Stimulated activated CD4-positive, alpha-beta T cell treated with anti-CD3 and anti-CD28 coated beads, Interleukin-12 subunit alpha, Interleukin-12 subunit beta, amount 100 ng/mL, for 4 hours (primary cell): Measurements from ENCODE around the gene ABCB8.
A peak's percentile ranks its signal among the peaks of the same experiment; 100 is the strongest.
"Not testable (repeated sequence)": the region's sequence is repeated elsewhere in the genome, so short reads cannot be mapped to it uniquely, and the experiment has no call there.

ENCODE experiments used
- DNase-seq: peaks from one replicate; pipeline ENCODE4 v3.0.0-alpha.2; 2020

ABCB8 gene

GRCh38 chr7:151038951-151039849 is 10.9 kb downstream of the ABCB8 start:
- DNase-seq: peak; percentile 61

DNA sequence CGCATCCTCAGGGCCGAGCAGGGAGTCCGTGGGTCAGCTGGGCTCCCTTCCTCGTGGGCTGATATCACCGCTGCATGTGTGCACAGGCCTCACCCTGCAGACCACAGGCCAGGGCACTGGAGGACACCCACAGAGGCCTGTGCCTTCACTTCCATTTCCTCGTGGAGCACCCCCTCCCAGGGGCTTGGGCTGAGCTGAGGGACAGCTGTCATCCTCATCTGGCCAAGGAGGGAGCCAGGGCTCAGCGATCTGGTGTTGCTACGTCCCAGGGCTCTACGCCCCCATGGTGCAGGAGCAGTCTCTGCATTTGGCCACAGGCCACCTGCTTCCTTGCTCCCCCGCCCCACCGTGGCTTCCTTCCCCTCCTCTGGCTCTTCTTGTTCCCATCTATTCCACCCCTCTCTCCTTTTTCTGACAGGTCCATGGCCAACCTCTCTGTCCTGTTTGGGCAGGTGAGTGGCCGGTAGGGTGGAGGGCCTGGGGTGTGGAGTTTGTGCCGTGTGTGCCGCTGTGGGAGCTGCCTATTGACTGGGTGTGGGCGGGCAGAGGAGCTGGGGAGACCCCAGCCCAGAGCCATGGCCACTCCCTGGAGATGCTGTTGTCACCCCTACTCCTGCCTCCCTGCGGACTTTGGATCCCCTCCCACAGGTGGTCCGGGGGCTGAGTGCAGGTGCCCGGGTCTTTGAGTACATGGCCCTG is 11.7 kb downstream of the ABCB8 start:
- no peak for DNase-seq

- no peak for DNase-seq
These were observed 12.5 kb downstream of the ABCB8 start for GRCh38 chr7:151040616-151041375.

GRCh38 chr7:151043449-151043848 is 15.2 kb downstream of the ABCB8 start:
- DNase-seq: not testable (repeated sequence)

GRCh38 chr7:151043959-151044358 is 15.7 kb downstream of the ABCB8 start:
- no peak for DNase-seq

DNA sequence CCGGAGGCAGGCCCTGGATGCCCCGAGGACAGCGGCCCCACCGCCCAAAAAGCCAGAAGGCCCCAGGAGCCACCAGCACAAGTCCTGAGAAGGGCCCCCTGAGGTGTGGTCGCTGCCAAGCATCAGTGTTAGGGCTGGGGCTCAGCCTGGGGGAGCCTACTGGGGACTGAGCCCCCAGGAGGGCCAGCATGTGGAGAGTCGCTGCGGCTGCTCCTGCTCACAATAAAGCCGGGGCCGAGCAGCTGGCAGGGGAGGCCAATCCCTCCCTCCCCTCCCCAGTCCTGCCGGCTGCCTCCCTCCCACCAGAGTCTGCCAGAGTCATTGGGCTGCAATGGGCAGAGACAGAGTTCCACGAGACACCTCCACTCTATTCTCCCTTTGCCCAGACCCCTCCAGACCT is 17.0 kb downstream of the ABCB8 start:
- DNase-seq: no peak

DNA sequence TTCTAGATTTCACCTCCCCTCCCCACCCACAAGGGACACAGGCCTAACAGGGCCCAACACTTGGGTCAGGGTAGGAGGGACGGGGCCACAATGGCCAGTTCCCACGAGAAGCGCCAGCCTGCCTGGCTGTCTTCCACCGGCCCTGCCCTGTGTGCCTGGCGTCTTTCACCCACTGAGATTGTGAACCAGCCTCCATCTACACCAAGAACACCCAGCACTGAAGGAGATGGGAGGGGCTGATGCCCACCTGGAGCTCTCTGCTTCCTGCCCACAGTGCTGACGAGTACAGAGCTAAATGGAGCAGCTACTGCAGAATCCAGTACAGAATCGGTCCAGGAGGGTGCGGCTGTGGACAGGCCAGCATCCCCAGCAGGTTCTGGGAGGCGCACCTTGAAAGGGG is 17.7 kb downstream of the ABCB8 start:
- no peak for DNase-seq

DNA sequence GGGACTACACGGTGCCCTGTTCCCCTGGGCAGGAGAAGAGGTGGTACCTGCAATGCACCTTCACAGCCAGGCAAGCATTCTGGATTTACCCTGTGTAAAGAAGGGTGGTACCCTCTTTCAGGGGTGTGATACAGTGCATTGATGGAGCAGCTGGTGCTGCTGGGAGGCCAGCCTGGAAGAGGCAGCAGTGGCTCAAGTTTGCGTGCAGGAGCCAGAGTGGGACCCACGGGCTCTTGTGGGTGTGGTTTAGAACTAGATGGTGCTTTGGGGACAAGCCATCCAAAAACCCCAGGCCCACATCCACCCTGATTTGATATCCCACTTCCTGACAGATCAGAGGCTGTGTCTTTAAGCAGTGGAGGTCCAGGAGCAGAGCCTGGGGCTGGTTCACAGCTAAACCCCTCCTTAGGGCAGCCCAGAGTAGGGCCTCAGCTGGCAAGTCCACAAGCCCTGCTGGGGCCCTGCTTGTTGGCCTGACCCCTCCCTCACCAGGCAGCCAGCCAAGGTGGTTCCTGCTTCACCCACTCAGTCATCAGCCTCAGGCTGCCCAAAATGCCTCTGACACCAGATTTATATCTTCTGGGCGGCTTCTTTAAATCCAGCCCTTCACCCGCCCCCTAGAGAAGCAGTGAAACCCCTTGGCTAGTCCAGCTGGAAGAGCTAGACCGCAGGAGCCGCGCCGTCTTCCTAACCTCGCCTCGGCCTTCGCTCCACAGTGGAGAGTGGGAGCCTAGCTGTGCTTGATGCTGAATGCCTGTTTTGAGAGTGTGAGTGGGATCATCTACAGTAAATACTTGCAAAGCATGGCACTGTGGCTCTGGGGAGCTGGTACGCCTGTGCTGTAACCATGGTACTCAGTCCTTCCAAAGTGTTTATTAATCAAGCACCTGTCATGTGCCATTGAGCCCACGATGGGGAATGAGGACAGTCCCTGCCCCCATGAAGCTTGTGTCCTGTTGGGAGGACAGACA is 18.6 kb downstream of the ABCB8 start:
- no peak for DNase-seq

GRCh38 chr7:151047976-151048815 is 19.9 kb downstream of the ABCB8 start, which contains the start of gene ASIC3:
Gene ASIC3, plus strand, starts transcription at chr7:151048531. Its CDS starts 355 bp downstream, at chr7:151048886.
- no peak for DNase-seq

DNA sequence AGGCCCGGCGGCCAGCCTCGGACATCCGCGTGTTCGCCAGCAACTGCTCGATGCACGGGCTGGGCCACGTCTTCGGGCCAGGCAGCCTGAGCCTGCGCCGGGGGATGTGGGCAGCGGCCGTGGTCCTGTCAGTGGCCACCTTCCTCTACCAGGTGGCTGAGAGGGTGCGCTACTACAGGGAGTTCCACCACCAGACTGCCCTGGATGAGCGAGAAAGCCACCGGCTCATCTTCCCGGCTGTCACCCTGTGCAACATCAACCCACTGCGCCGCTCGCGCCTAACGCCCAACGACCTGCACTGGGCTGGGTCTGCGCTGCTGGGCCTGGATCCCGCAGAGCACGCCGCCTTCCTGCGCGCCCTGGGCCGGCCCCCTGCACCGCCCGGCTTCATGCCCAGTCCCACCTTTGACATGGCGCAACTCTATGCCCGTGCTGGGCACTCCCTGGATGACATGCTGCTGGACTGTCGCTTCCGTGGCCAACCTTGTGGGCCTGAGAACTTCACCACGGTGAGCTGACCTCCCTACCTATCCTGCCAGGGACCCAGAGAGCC is 20.7 kb downstream of the ABCB8 start:
- no peak for DNase-seq

DNA sequence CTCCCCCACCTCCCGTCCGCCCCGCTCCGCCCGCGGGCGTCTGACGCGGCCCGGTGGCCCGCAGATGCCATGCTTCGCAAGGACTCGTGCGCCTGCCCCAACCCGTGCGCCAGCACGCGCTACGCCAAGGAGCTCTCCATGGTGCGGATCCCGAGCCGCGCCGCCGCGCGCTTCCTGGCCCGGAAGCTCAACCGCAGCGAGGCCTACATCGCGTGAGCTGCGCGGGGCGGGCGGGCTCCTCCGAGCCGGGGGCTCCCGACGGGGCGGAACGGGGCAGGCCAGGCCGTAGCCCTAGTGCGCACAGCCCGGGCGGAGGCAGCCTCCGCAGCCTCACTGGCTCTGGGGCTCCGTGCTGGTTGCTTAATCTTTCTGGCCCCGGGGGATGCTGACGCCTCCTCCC is 22.9 kb downstream of the ABCB8 start:
- DNase-seq: peak; percentile 46

GRCh38 chr7:151053096-151053495 is 24.8 kb downstream of the ABCB8 start:
- DNase-seq: no peak

GRCh38 chr7:151053751-151054150 is 25.5 kb downstream of the ABCB8 start:
- DNase-seq: no peak

DNA sequence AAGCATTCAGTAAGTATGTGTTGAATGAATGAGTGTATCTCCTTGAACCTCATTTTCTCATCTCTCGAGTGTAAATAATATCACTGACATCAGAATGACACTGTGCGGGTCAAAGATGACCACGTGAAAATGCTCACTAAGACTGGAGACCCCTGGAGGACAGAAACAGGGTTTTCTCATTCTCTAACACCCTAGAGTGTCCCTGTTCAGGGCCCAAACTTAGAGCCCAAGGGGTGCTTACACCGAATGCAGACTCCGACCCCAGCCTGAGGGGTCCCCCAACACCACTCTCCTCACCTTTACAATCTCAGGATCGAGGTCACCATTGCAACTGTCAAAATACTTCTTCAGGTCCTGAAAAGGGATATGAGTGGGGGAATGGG is 28.0 kb downstream of the ABCB8 start:
- DNase-seq: no peak

- DNase-seq: no peak
These were observed 28.6 kb downstream of the ABCB8 start for GRCh38 chr7:151056666-151057505.

DNA sequence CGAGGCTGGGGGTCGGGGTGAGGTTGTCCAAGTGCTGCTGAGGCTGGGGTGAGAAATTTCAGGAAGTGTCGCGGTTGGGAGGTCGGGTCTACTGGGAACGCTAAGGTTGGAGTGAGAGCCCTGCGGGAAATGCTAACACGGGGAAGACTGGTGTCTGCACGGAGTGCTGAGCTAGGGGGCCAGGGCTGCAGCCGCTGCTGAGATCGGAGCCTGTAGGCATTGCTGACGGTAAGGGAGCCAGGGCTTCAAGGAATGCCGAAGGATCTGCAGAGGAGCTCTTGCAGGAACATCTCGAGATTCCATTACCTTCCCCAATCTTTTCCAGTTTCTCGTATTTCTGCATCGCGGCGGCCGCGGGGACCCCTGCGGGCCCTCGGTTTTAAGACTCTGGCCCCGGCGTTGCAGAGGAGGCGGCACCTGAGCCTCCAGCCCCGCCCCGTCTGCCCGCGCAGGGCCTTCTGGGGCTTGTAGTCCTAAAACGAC is 29.3 kb downstream of the ABCB8 start, which contains the start of gene CDK5:
Gene CDK5 (minus strand): TSS at position 392 of the 483 bp plus-strand sequence. CDS start 49 bp downstream, at position 343.
- DNase-seq: no peak

- peak; percentile 95 for DNase-seq
These were observed 29.9 kb downstream of the ABCB8 start for GRCh38 chr7:151057989-151058780.

GRCh38 chr7:151058781-151059366 is 30.6 kb downstream of the ABCB8 start:
- DNase-seq: no peak
